Endothelial cell of umbilical vein (primary cell): ENCODE measurements around the gene COL19A1. TPM values are rescaled to one million over a fixed set of nuclear protein-coding genes. Genes with fewer than 3 reads are reported as not detected.

Source experiments
- BruUV-seq: library from RNA; stranded (reverse); fragments of 400-500 nt; replicated peaks from 2 replicates; lab custom pipeline; 2021; lab: Mats Ljungman, UMichigan
- CTCF ChIA-PET: fragments of 300-600, 350-600 bp; sonication (Branson Sonifier 250); formaldehyde crosslinking; loops from one replicate; lab custom pipeline; 2021; ENCODE audit warnings: antibody characterized with exemption, inconsistent platforms; lab: Charles Lee
- POLR2A ChIA-PET: fragments of 300-600, 350-600 bp; sonication (Branson Sonifier 250); formaldehyde crosslinking; loops from one replicate; lab custom pipeline; 2021; ENCODE audit warnings: antibody characterized with exemption, inconsistent platforms; lab: Charles Lee
- DNase-seq: peaks from one replicate; pipeline ENCODE4 v3.0.0-alpha.2; 2011; ENCODE audit warnings: low read depth, low spot score
- FAIRE-seq: peaks from 2 replicates; lab custom pipeline; 2011; peaks lifted over from hg19 to GRCh38; lab: Jason Lieb, UNC
- H2AFZ ChIP-seq: 2 replicates; pipeline ENCODE4 v1.6.0; 2012; ENCODE audit warnings: low read depth, low read length, control low read depth, inconsistent platforms
- H3K27ac ChIP-seq: 2 replicates; pipeline ENCODE4 v1.5.1; 2011; ENCODE audit warnings: low read depth, mild to moderate bottlenecking, control low read depth, low read length, moderate library complexity; ENCODE audit not compliant: insufficient read depth
- H3K27me3 ChIP-seq, 2 experiments: 2 replicates each; pipeline versions ENCODE4 v1.6.0 to v1.6.1; 2011; ENCODE audit warnings: low read length in 2 of 2, mixed read lengths in 1 of 2; ENCODE audit not compliant: control insufficient read depth in 2 of 2, insufficient read depth in 2 of 2
- H3K36me3 ChIP-seq, 2 experiments: 2 replicates in 1 of 2; 3 replicates in 1 of 2; pipeline ENCODE4 v1.5.1; 2011; ENCODE audit warnings: low read length in 2 of 2, mild to moderate bottlenecking in 1 of 2, moderate library complexity in 1 of 2; ENCODE audit not compliant: control insufficient read depth in 2 of 2, insufficient read depth in 2 of 2; ENCODE audit errors: extremely low read depth in 1 of 2
- H3K4me1 ChIP-seq: 3 replicates; pipeline ENCODE4 v1.5.1; 2011; ENCODE audit warnings: mild to moderate bottlenecking, low read length; ENCODE audit not compliant: control insufficient read depth, insufficient read depth; ENCODE audit errors: extremely low read depth
- H3K4me2 ChIP-seq: 2 replicates; pipeline ENCODE4 v1.6.1; 2011; ENCODE audit warnings: low read length, control low read depth, mixed read lengths; ENCODE audit not compliant: insufficient read depth
- H3K4me3 ChIP-seq, 3 experiments: fragments of 200-600 bp in 1 of 3; sonication (generic), shearing (Covaris generic) in 1 of 3; replicated peaks in 1 of 3; 2 replicates each; pipeline ENCODE4 v1.5.1; 2011 to 2016; ENCODE audit warnings: control low read depth in 3 of 3, low read length in 3 of 3, mild to moderate bottlenecking in 2 of 3, inconsistent platforms in 1 of 3, low read depth in 1 of 3, moderate library complexity in 1 of 3; ENCODE audit not compliant: insufficient read depth in 1 of 3
- H3K79me2 ChIP-seq: 2 replicates; pipeline ENCODE4 v1.6.0; 2012; ENCODE audit warnings: low read length, inconsistent platforms; ENCODE audit not compliant: control insufficient read depth, insufficient read depth
- H3K9ac ChIP-seq: replicated peaks from 2 replicates; pipeline ENCODE3; 2011; ENCODE audit warnings: low read length, control low read depth; ENCODE audit not compliant: insufficient read depth; ENCODE audit errors: extremely low read depth
- H3K9me1 ChIP-seq: replicated peaks from 3 replicates; pipeline ENCODE4 v1.6.0; 2011; ENCODE audit warnings: mild to moderate bottlenecking, low read length; ENCODE audit not compliant: control insufficient read depth, insufficient read depth; ENCODE audit errors: extremely low read depth
- H3K9me3 ChIP-seq: replicated peaks from 2 replicates; pipeline ENCODE4 v1.5.1; 2012; ENCODE audit warnings: low read length, inconsistent platforms; ENCODE audit not compliant: control insufficient read depth, insufficient read depth
- H4K20me1 ChIP-seq: replicated peaks from 2 replicates; pipeline ENCODE3; 2011; ENCODE audit warnings: mild to moderate bottlenecking, low read length; ENCODE audit not compliant: control insufficient read depth, insufficient read depth; ENCODE audit errors: extremely low read depth
- EZH2 ChIP-seq: IDR thresholded peaks from 2 replicates; pipeline ENCODE4 v1.6.1; 2012; ENCODE audit warnings: borderline replicate concordance, low read depth, mild to moderate bottlenecking, moderate library complexity, low read length, inconsistent platforms; ENCODE audit not compliant: severe bottlenecking
- FOS ChIP-seq: IDR thresholded peaks from 2 replicates; pipeline ENCODE4 v1.6.1; 2011; ENCODE audit warnings: mild to moderate bottlenecking, low read length, moderate library complexity, borderline replicate concordance; ENCODE audit not compliant: insufficient read depth
- GATA2 ChIP-seq: IDR thresholded peaks from 2 replicates; pipeline ENCODE4 v1.7.0; 2011; ENCODE audit warnings: low read depth, mild to moderate bottlenecking, moderate library complexity, mixed read lengths, low read length; ENCODE audit not compliant: insufficient read length, insufficient read depth
- JUN ChIP-seq: IDR thresholded peaks from 2 replicates; pipeline ENCODE4 v1.6.1; 2011; ENCODE audit warnings: borderline replicate concordance, low read depth; ENCODE audit not compliant: insufficient read length, insufficient read depth
- MAX ChIP-seq: IDR thresholded peaks from 2 replicates; pipeline ENCODE4 v1.6.1; 2011; ENCODE audit not compliant: insufficient read depth, insufficient read length
- MYC ChIP-seq: IDR thresholded peaks from one replicate; pipeline ENCODE4 v1.6.1; 2011; ENCODE audit warnings: mild to moderate bottlenecking, low read depth, low read length
- POLR2A ChIP-seq: IDR thresholded peaks from 2 replicates; pipeline ENCODE4 v1.6.1; 2012; ENCODE audit warnings: low read depth, mild to moderate bottlenecking, control low read depth, low read length
- POLR2AphosphoS5 ChIP-seq: IDR thresholded peaks from 2 replicates; pipeline ENCODE4 v1.6.1; 2012; ENCODE audit warnings: low read depth, mild to moderate bottlenecking, control low read depth, low read length, moderate library complexity; ENCODE audit not compliant: insufficient read depth
- dilution Hi-C: fragments of 300-500 bp; cut with MboI; formaldehyde crosslinking; loops from one replicate; pipeline ENCODE4 v1.15.0; 2019; ENCODE audit warnings: low sequenced_read_pairs; ENCODE audit not compliant: extremely low pct_ligation_motif_present
- intact Hi-C: fragments of 100-400 bp; cut with micrococcal nuclease; formaldehyde crosslinking; loops from one replicate; pipeline ENCODE4 v1.10.0; 2022
- polyA plus RNA-seq, 4 experiments: library from polyadenylated mRNA; depleted of rRNA in 3 of 4; stranded (reverse) in 3 of 4; unstranded in 1 of 4; fragments of >200 nt; gene quantifications; 2 replicates each; pipeline versions ENCODE4 v1.2.1 to v1.2.3, GENCODE V29; 2011 to 2012; ENCODE audit warnings: missing spikeins in 1 of 4
- total RNA-seq: library from RNA; stranded (reverse); gene quantifications from 2 replicates; pipeline ENCODE4 v1.2.3, GENCODE V29; 2021
- TF ChIP-seq, protein P1 (sequence below), 2 donors: IDR thresholded peaks; 1 replicate in 1 of 2; 2 replicates in 1 of 2; pipeline ENCODE4 v1.5.1; 2011; ENCODE audit warnings: low read length in 2 of 2, mild to moderate bottlenecking in 2 of 2, moderate library complexity in 2 of 2, control low read depth in 1 of 2, inconsistent platforms in 1 of 2, low read depth in 1 of 2; ENCODE audit not compliant: insufficient read depth in 1 of 2; ENCODE audit errors: extremely low read depth in 1 of 2

The COL19A1 gene
- total and polyA plus RNA-seq, 2 donors (not counting 3 experiments of a cell fraction or from before 2014, with no cell fraction given) = not detected

DNA sequence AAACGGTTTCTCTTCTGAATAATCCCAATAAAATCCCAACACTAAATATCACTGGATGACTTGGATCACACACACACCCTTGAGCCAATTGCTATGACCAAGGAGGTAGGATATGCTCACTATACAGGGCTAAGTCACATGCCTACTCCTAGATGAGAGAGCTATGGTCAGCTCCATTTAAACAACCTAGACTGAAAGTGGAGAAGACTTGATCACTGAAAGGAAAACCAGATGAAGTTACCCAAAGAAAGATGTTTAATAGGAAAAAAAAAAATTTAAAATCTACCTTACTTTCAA, 18.9 kb upstream of the COL19A1 start:
- Histone ChIP-seq H3K27me3 (no peaks in the 10 kb centered on the region), H4K20me1 (no peaks in the 10 kb centered on the region), H3K36me3 (no peaks in the 10 kb centered on the region), H3K27ac (no peak overlapping the region), H2AFZ (no peak overlapping the region), H3K4me3 (no peak overlapping the region), H3K4me1 (no peaks in the 10 kb centered on the region), H3K9ac (no peak overlapping the region), H3K9me3 (no peaks in the 10 kb centered on the region), H3K9me1 (no peaks in the 10 kb centered on the region), H3K79me2 (no peaks in the 10 kb centered on the region), H3K4me2 (no peak overlapping the region)
- CTCF ChIA-PET = no interaction called here
- TF ChIP-seq JUN (no peak), EZH2 (no peak), FOS (no peak), POLR2A (no peak), MYC (no peak), POLR2AphosphoS5 (no peak), GATA2 (no peak), MAX (no peak)
- TF ChIP-seq, protein P1, sequence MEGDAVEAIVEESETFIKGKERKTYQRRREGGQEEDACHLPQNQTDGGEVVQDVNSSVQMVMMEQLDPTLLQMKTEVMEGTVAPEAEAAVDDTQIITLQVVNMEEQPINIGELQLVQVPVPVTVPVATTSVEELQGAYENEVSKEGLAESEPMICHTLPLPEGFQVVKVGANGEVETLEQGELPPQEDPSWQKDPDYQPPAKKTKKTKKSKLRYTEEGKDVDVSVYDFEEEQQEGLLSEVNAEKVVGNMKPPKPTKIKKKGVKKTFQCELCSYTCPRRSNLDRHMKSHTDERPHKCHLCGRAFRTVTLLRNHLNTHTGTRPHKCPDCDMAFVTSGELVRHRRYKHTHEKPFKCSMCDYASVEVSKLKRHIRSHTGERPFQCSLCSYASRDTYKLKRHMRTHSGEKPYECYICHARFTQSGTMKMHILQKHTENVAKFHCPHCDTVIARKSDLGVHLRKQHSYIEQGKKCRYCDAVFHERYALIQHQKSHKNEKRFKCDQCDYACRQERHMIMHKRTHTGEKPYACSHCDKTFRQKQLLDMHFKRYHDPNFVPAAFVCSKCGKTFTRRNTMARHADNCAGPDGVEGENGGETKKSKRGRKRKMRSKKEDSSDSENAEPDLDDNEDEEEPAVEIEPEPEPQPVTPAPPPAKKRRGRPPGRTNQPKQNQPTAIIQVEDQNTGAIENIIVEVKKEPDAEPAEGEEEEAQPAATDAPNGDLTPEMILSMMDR (IDR thresholded peaks at IDR 0.05; ENCODE audit: extremely low read depth in 1 of 2, insufficient read depth in 1 of 2, low read depth in 1 of 2, low read length in 2 of 2) = no peak
- POLR2A ChIA-PET = no interaction called here
- dilution Hi-C loops (no loop called here), intact Hi-C loops (no loop called here)
- FAIRE-seq (no peak), DNase-seq (no peak)
- no TSS peak for BruUV-seq
